ENCODE results near the gene OTUB2. TPM values are rescaled to one million over a fixed set of nuclear protein-coding genes. Genes with fewer than 3 reads are reported as not detected.

OTUB2 gene
- total RNA-seq, 1 donor from 2014 or later = 6.8 TPM

- H3K4me1 ChIP-seq = peaks cover 6% of the 10 kb centered on the region
- no peak for TF ChIP-seq EZH2 (IDR thresholded peaks at IDR 0.05)
- H3K27ac Mint-ChIP-seq = no peak overlapping the region
Measured at GRCh38 chr14:94093418-94093817, 67.3 kb downstream of the OTUB2 start.

DNA sequence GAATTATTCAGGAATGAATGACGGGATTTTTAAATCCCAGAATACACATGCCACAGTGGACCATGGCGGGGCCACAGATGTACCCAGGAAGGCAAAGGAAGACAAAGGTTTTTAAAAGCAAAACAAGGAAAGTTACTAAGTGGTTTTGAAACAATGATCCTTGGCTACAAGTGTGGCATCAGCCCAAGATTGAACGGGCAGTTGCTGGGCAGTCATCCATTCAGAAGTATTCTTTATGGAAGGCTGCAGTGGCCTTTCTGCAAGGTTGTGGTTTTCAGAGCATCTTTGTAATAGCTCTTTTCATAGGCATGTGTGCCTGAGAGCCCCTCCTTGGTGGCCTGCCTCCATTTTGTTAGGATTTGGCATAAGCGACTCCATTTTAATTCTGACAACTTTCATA, 71.0 kb downstream of the OTUB2 start:
- H3F3A ChIP-seq (ENCODE audit: low read depth) = no peaks in the 10 kb centered on the region
- peaks cover 20% of the 10 kb centered on the region for H3K36me3 Mint-ChIP-seq
- H4K20me1 ChIP-seq (ENCODE audit: low read depth) = no peaks in the 10 kb centered on the region
- no peaks in the 10 kb centered on the region for H3K79me2 ChIP-seq (ENCODE audit: low read depth)
- peaks cover 2% of the 10 kb centered on the region for H3K4me1 Mint-ChIP-seq
- no peak overlapping the region for H3K27ac ChIP-seq
- no peak overlapping the region for H3K9ac ChIP-seq
- H3K9me3 ChIP-seq (ENCODE audit: low read depth) = no peaks in the 10 kb centered on the region
- no peaks in the 10 kb centered on the region for H3K27me3 ChIP-seq
- H3K4me2 ChIP-seq = no peak overlapping the region
- no peaks in the 10 kb centered on the region for H3K36me3 ChIP-seq
- no peak for DNase-seq (ENCODE audit: low spot score)
- H3K4me3 Mint-ChIP-seq = no peak overlapping the region
- H3K27me3 Mint-ChIP-seq (ENCODE audit: insufficient read depth, low read depth) = peaks cover 7% of the 10 kb centered on the region
- no peak overlapping the region for H3K27ac Mint-ChIP-seq
- H2AFZ ChIP-seq (replicated peaks) = no peak overlapping the region
- H3K4me3 ChIP-seq = no peak overlapping the region
- peaks cover 6% of the 10 kb centered on the region for H3K4me1 ChIP-seq
- TF ChIP-seq CTCF (IDR thresholded peaks at IDR 0.05) (no peak), EZH2phosphoT487 (IDR thresholded peaks at IDR 0.05) (no peak), EZH2 (IDR thresholded peaks at IDR 0.05) (no peak)
- no peaks in the 10 kb centered on the region for H3K9me3 Mint-ChIP-seq

More at GRCh38 chr14:94093418-94093817, 67.3 kb downstream of the OTUB2 start:
- H3K4me2 ChIP-seq = no peak overlapping the region
- H3K36me3 ChIP-seq = no peaks in the 10 kb centered on the region
- no peaks in the 10 kb centered on the region for H3F3A ChIP-seq (ENCODE audit: low read depth)
- Mint-ChIP-seq H3K27me3 (ENCODE audit: insufficient read depth, low read depth) (peaks cover 5% of the 10 kb centered on the region), H3K4me3 (no peak overlapping the region), H3K36me3 (peaks cover 11% of the 10 kb centered on the region), H3K4me1 (no peaks in the 10 kb centered on the region), H3K9me3 (no peaks in the 10 kb centered on the region)
- no peak for DNase-seq (ENCODE audit: low spot score)
- H3K27ac ChIP-seq = no peak overlapping the region
- no peaks in the 10 kb centered on the region for H3K9me3 ChIP-seq (ENCODE audit: low read depth)
- no peaks in the 10 kb centered on the region for H3K79me2 ChIP-seq (ENCODE audit: low read depth)
- no peak overlapping the region for H3K9ac ChIP-seq
- no peak overlapping the region for H3K4me3 ChIP-seq
- H4K20me1 ChIP-seq (ENCODE audit: low read depth) = no peaks in the 10 kb centered on the region
- no peaks in the 10 kb centered on the region for H3K27me3 ChIP-seq
- no peak overlapping the region for H2AFZ ChIP-seq (replicated peaks)

Other genes starting within 250 kb of the OTUB2 start
- 2.5 and 2.8 TPM in 2 replicates for gene PRIMA1, start 237.9 kb upstream of the OTUB2 start, total RNA-seq (ENCODE audit: low replicate concordance)
- gene FAM181A, start 99.0 kb upstream of the OTUB2 start, total RNA-seq (ENCODE audit: low replicate concordance) = not detected in 2 replicates
- gene ASB2, start 49.8 kb upstream of the OTUB2 start, total RNA-seq (ENCODE audit: low replicate concordance) = 0.62 TPM in 1 of 2 replicates, not detected in the other
- not detected in 2 replicates for gene CCDC197, start 29.0 kb upstream of the OTUB2 start, total RNA-seq (ENCODE audit: low replicate concordance)
- gene DDX24, start 54.9 kb downstream of the OTUB2 start, total RNA-seq (ENCODE audit: low replicate concordance) = 113 and 153 TPM in 2 replicates
- 10.8 and 19.9 TPM in 2 replicates for gene IFI27L1, start 55.0 kb downstream of the OTUB2 start, total RNA-seq (ENCODE audit: low replicate concordance)
- 0.69 and 2.5 TPM in 2 replicates for gene IFI27, start 84.4 kb downstream of the OTUB2 start, total RNA-seq (ENCODE audit: low replicate concordance)
- gene IFI27L2, start 103.3 kb downstream of the OTUB2 start, total RNA-seq (ENCODE audit: low replicate concordance) = 24.7 and 73.7 TPM in 2 replicates
- gene PPP4R4, start 148.0 kb downstream of the OTUB2 start, total RNA-seq (ENCODE audit: low replicate concordance) = 25.5 and 27.8 TPM in 2 replicates